ENCODE data around the gene OPA1. TPM values are rescaled to one million over a fixed set of nuclear protein-coding genes. Genes with fewer than 3 reads are reported as not detected.

The OPA1 gene
- total and polyA plus RNA-seq, 8 donors, result 12.1 to 198 (median 41.7) TPM

GRCh38 chr3:193620057-193620456 is 27.0 kb downstream of the OPA1 start:
- Histone ChIP-seq H3K27ac (no peak overlapping the region), H3K4me1 (peaks cover 0 to 4% (median 0%) of the 10 kb centered on the region in 4 donors), H3K27me3 (no peaks in the 10 kb centered on the region), H3K9me3 (no peaks in the 10 kb centered on the region), H3K4me3 (no peak overlapping the region), H3K36me3 (peaks cover 19 to 80% (median 75%) of the 10 kb centered on the region in 4 donors)
- DNase-seq, result no peak
- intact Hi-C loops (cut with DNase I; ENCODE audit: low total_unique reads), result no loop called here
- WGBS, 5 donors, result 84 to 89% (median 87%) methylated on average over 1 of the region's 1 CpG
- TF ChIP-seq CTCF (IDR thresholded peaks at IDR 0.05), result no peak

- Histone ChIP-seq H3K27ac (no peak overlapping the region), H3K4me1 (peaks cover 0 to 4% (median 0%) of the 10 kb centered on the region in 4 donors), H3K27me3 (no peaks in the 10 kb centered on the region), H3K9me3 (no peaks in the 10 kb centered on the region), H3K36me3 (peaks cover 13 to 76% (median 70%) of the 10 kb centered on the region in 4 donors), H3K4me3 (no peak overlapping the region)
- no peak for DNase-seq
- intact Hi-C loops (cut with DNase I; ENCODE audit: low total_unique reads), result no loop called here
- no peak for TF ChIP-seq POLR2A (IDR thresholded peaks at IDR 0.05)
- TF ChIP-seq EP300 (IDR thresholded peaks at IDR 0.05), result no peak
- no peak for TF ChIP-seq POLR2AphosphoS5 (IDR thresholded peaks at IDR 0.05)
- TF ChIP-seq CTCF (IDR thresholded peaks at IDR 0.05), result no peak
These were observed 27.6 kb downstream of the OPA1 start for GRCh38 chr3:193620650-193621049.

GRCh38 chr3:193621127-193621526 is 28.1 kb downstream of the OPA1 start:
- 79 to 85% (median 82%) methylated on average over 4 of the region's 4 CpGs for WGBS, 5 donors
- Histone ChIP-seq H3K9me3 (no peaks in the 10 kb centered on the region), H3K4me3 (no peak overlapping the region), H3K27me3 (no peaks in the 10 kb centered on the region), H3K27ac (no peak overlapping the region), H3K4me1 (peaks cover 0 to 4% (median 0%) of the 10 kb centered on the region in 4 donors), H3K36me3 (peaks cover 8 to 76% (median 70%) of the 10 kb centered on the region in 4 donors)
- intact Hi-C loops (cut with DNase I; ENCODE audit: low total_unique reads), result no loop called here
- TF ChIP-seq CTCF (IDR thresholded peaks at IDR 0.05) (no peak), EP300 (IDR thresholded peaks at IDR 0.05) (no peak), POLR2A (IDR thresholded peaks at IDR 0.05) (no peak), POLR2AphosphoS5 (IDR thresholded peaks at IDR 0.05) (no peak)
- no peak for DNase-seq

GRCh38 chr3:193630005-193630404 is 37.0 kb downstream of the OPA1 start:
- Histone ChIP-seq H3K36me3 (peaks cover 0 to 58% (median 43%) of the 10 kb centered on the region in 4 donors), H3K4me3 (no peak overlapping the region), H3K9me3 (no peaks in the 10 kb centered on the region), H3K4me1 (no peaks in the 10 kb centered on the region), H3K27ac (no peak overlapping the region), H3K27me3 (no peaks in the 10 kb centered on the region)
- TF ChIP-seq POLR2AphosphoS5 (IDR thresholded peaks at IDR 0.05) (no peak), POLR2A (IDR thresholded peaks at IDR 0.05) (no peak), CTCF (IDR thresholded peaks at IDR 0.05) (no peak), EP300 (IDR thresholded peaks at IDR 0.05) (no peak)
- intact Hi-C loops (cut with DNase I; ENCODE audit: low total_unique reads), result no loop called here
- DNase-seq, result peak in 1 of 2 donors; percentile 6
- 30 to 47% (median 39%) methylated on average over 3 of the region's 3 CpGs for WGBS, 5 donors

All from stomach (tissue), 9 donors.